Measurements from ENCODE around the gene CNTN1.
"Not testable (repeated sequence)": the region's sequence is repeated elsewhere in the genome, so short reads cannot be mapped to it uniquely, and the experiment has no call there.

DNA sequence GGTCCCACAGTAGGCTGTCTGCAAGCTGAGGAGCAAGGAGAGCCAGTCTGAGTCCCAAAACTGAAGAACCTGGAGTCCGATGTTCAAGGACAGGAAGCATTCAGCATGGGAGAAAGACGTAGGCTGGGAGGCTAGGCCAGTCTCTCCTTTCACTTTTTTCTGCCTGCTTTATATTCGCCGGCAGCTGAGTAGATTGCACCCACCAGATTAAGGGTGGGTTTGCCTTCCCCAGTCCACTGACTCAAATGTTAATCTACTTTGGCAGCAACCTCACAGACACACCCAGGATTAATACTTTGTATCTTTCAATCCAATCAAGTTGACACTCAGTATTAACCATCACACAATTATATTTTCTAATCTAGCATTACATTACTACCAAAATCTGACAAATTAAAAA is 45.2 kb downstream of the CNTN1 start:
- TF ChIP-seq POLR2A (IDR thresholded peaks at IDR 0.05): not testable (repeated sequence)
- TF ChIP-seq, protein P1, sequence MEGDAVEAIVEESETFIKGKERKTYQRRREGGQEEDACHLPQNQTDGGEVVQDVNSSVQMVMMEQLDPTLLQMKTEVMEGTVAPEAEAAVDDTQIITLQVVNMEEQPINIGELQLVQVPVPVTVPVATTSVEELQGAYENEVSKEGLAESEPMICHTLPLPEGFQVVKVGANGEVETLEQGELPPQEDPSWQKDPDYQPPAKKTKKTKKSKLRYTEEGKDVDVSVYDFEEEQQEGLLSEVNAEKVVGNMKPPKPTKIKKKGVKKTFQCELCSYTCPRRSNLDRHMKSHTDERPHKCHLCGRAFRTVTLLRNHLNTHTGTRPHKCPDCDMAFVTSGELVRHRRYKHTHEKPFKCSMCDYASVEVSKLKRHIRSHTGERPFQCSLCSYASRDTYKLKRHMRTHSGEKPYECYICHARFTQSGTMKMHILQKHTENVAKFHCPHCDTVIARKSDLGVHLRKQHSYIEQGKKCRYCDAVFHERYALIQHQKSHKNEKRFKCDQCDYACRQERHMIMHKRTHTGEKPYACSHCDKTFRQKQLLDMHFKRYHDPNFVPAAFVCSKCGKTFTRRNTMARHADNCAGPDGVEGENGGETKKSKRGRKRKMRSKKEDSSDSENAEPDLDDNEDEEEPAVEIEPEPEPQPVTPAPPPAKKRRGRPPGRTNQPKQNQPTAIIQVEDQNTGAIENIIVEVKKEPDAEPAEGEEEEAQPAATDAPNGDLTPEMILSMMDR (IDR thresholded peaks at IDR 0.05): not testable (repeated sequence)
